Tibial artery (tissue), 4 donors: Measurements from ENCODE around the gene AMIGO2.

Source experiments
- DNase-seq, 2 donors: peaks; one replicate each; pipeline ENCODE4 v3.0.0-alpha.2; 2019
- H3K27ac ChIP-seq, 2 donors: fragments of 200-600 bp; sonication (generic) in 1 of 2; 1 replicate in 1 of 2; 2 replicates in 1 of 2; pipeline ENCODE4 v1.5.1; 2018 to 2019; ENCODE audit warnings: mild to moderate bottlenecking in 1 of 2
- H3K27me3 ChIP-seq, 2 donors: fragments of 200-600 bp; sonication (generic) in 1 of 2; one replicate each; pipeline versions ENCODE4 v1.5.1 to v1.6.0; 2016 to 2019
- H3K36me3 ChIP-seq, 3 donors: fragments of 200-600 bp; sonication (generic) in 2 of 3; one replicate each; pipeline ENCODE4 v1.5.1; 2016 to 2019; ENCODE audit warnings: mild to moderate bottlenecking in 2 of 3
- H3K4me1 ChIP-seq, 4 donors: fragments of 200-600 bp; sonication (generic) in 2 of 4; 1 replicate in 3 of 4; 2 replicates in 1 of 4; pipeline ENCODE4 v1.5.1; 2016 to 2019
- H3K4me3 ChIP-seq, 2 donors: fragments of 200-600 bp; sonication (generic) in 1 of 2; 1 replicate in 1 of 2; 2 replicates in 1 of 2; pipeline ENCODE4 v1.5.1; 2018 to 2019; ENCODE audit warnings: mild to moderate bottlenecking in 2 of 2
- H3K9me3 ChIP-seq, 3 donors: fragments of 200-600 bp; sonication (generic) in 1 of 3; one replicate each; pipeline ENCODE4 v1.5.1; 2016 to 2019
- CTCF ChIP-seq, 2 experiments: fragments of 200-600 bp in 1 of 2; fragments of 450-650 bp in 1 of 2; IDR thresholded peaks; one replicate each; pipeline ENCODE4 v1.5.1; 2017 to 2019; ENCODE audit warnings: antibody characterized with exemption in 2 of 2, mild to moderate bottlenecking in 1 of 2, moderate library complexity in 1 of 2
- intact Hi-C: fragments of 100-400 bp; cut with DNase I; formaldehyde crosslinking; loops from one replicate; pipeline ENCODE4 v1.15.0; 2023; ENCODE audit warnings: low total_unique reads

Gene AMIGO2

GRCh38 chr12:47105914-47106674 is 26.3 kb upstream of the AMIGO2 start:
- H3K4me3 ChIP-seq = no peak overlapping the region
- H3K36me3 ChIP-seq = peaks cover 0 to 10% (median 6%) of the 10 kb centered on the region in 3 donors
- DNase-seq = no peak
- H3K9me3 ChIP-seq = no peaks in the 10 kb centered on the region
- H3K4me1 ChIP-seq = peaks cover 0 to 52% (median 21%) of the 10 kb centered on the region in 4 donors
- no peak for TF ChIP-seq CTCF (IDR thresholded peaks at IDR 0.05)
- peak overlapping the region; percentile 25 to 85 for H3K27ac ChIP-seq
- no peaks in the 10 kb centered on the region for H3K27me3 ChIP-seq
- intact Hi-C loops = no loop called here

- intact Hi-C loops = no loop called here
Measured at GRCh38 chr12:47102845-47103651, 23.3 kb upstream of the AMIGO2 start.

GRCh38 chr12:47102406-47102805 is 22.6 kb upstream of the AMIGO2 start:
- Histone ChIP-seq H3K4me3 (no peak overlapping the region), H3K27ac (peak overlapping the region; percentile 77 to 85), H3K4me1 (peaks cover 0 to 89% (median 38%) of the 10 kb centered on the region in 4 donors), H3K36me3 (no peaks in the 10 kb centered on the region), H3K27me3 (no peaks in the 10 kb centered on the region), H3K9me3 (no peaks in the 10 kb centered on the region)
- no peak for TF ChIP-seq CTCF (IDR thresholded peaks at IDR 0.05)
- no peak for DNase-seq
- intact Hi-C loops = no loop called here

More at GRCh38 chr12:47102845-47103651, 23.3 kb upstream of the AMIGO2 start:
- H3K4me3 ChIP-seq = no peak overlapping the region
- H3K9me3 ChIP-seq = no peaks in the 10 kb centered on the region
- no peaks in the 10 kb centered on the region for H3K27me3 ChIP-seq
- H3K36me3 ChIP-seq = peaks cover 0 to 1% (median under 1%) of the 10 kb centered on the region in 3 donors
- peaks cover 0 to 83% (median 31%) of the 10 kb centered on the region in 4 donors for H3K4me1 ChIP-seq
- TF ChIP-seq CTCF (IDR thresholded peaks at IDR 0.05) = no peak
- no peak for DNase-seq
- H3K27ac ChIP-seq = peak overlapping the region; percentile 77 to 85

- Histone ChIP-seq H3K36me3 (no peaks in the 10 kb centered on the region), H3K4me3 (no peak overlapping the region), H3K27ac (peak overlapping the region; percentile 77 to 85), H3K4me1 (peaks cover 0 to 94% (median 32%) of the 10 kb centered on the region in 4 donors), H3K27me3 (no peaks in the 10 kb centered on the region), H3K9me3 (no peaks in the 10 kb centered on the region)
- intact Hi-C loops = no loop called here
- TF ChIP-seq CTCF (IDR thresholded peaks at IDR 0.05) = no peak
- no peak for DNase-seq
Measured at GRCh38 chr12:47100160-47100559, 20.4 kb upstream of the AMIGO2 start.

GRCh38 chr12:47099610-47100009 is 19.9 kb upstream of the AMIGO2 start:
- peaks cover 0 to 94% (median 28%) of the 10 kb centered on the region in 4 donors for H3K4me1 ChIP-seq
- H3K27ac ChIP-seq = peak overlapping the region; percentile 77 to 85
- no peaks in the 10 kb centered on the region for H3K9me3 ChIP-seq
- no peaks in the 10 kb centered on the region for H3K36me3 ChIP-seq
- no peak overlapping the region for H3K4me3 ChIP-seq
- no peak for TF ChIP-seq CTCF (IDR thresholded peaks at IDR 0.05)
- DNase-seq = no peak
- no peaks in the 10 kb centered on the region for H3K27me3 ChIP-seq
- intact Hi-C loops = no loop called here
